GM19438 (cell line): ENCODE data around the gene RECQL.

Experiments
- ATAC-seq: cut with Tn5 transposase; IDR thresholded peaks from one replicate; pipeline ENCODE4 v1.9.1; 2021; ENCODE audit warnings: low read depth; ENCODE audit not compliant: unreplicated experiment

RECQL gene

GRCh38 chr12:21501258-21502163 is at the start of gene RECQL, which contains the start of gene GOLT1B:
Gene RECQL (minus strand): TSS chr12:21501635. CDS start chr12:21499570, 2,065 bp downstream.
Gene GOLT1B (plus strand): TSS chr12:21501789. CDS start chr12:21501924, 135 bp downstream.
- ATAC-seq = peak; percentile 98

- no peak for ATAC-seq
These were observed 46.0 kb upstream of the RECQL start for GRCh38 chr12:21547437-21547836.

- ATAC-seq = no peak
These were observed 45.3 kb upstream of the RECQL start for GRCh38 chr12:21546716-21547115.

- no peak for ATAC-seq
These were observed 44.1 kb upstream of the RECQL start for GRCh38 chr12:21545557-21545956.

GRCh38 chr12:21543151-21543550 is 41.7 kb upstream of the RECQL start:
- ATAC-seq = no peak

- ATAC-seq = no peak
These were observed 41.0 kb upstream of the RECQL start for GRCh38 chr12:21542403-21542802.

GRCh38 chr12:21541773-21542172 is 40.3 kb upstream of the RECQL start:
- no peak for ATAC-seq

- no peak for ATAC-seq
These were observed 38.4 kb upstream of the RECQL start for GRCh38 chr12:21539797-21540196.

- ATAC-seq = no peak
These were observed 36.7 kb upstream of the RECQL start for GRCh38 chr12:21538061-21538653.

GRCh38 chr12:21529456-21529855 is 28.0 kb upstream of the RECQL start:
- ATAC-seq = no peak

- ATAC-seq = no peak
These were observed 27.5 kb upstream of the RECQL start for GRCh38 chr12:21528953-21529352.

GRCh38 chr12:21527451-21528180 is 26.2 kb upstream of the RECQL start:
- peak; percentile 86 for ATAC-seq

- no peak for ATAC-seq
These were observed 25.4 kb upstream of the RECQL start for GRCh38 chr12:21526721-21527345.

GRCh38 chr12:21526053-21526452 is 24.6 kb upstream of the RECQL start, which contains the start of gene SPX:
Gene SPX (plus strand): TSS chr12:21526296. CDS start chr12:21526473, 177 bp downstream.
- ATAC-seq = no peak

GRCh38 chr12:21523148-21523547 is 21.7 kb upstream of the RECQL start:
- no peak for ATAC-seq

GRCh38 chr12:21521541-21521940 is 20.1 kb upstream of the RECQL start:
- ATAC-seq = no peak

- ATAC-seq = no peak
These were observed 17.0 kb upstream of the RECQL start for GRCh38 chr12:21518451-21518850.

GRCh38 chr12:21516281-21516680 is 14.8 kb upstream of the RECQL start:
- ATAC-seq = no peak

- ATAC-seq = peak; percentile 81
These were observed 8.3 kb upstream of the RECQL start for GRCh38 chr12:21509768-21510167.

- ATAC-seq = no peak
These were observed 6.4 kb upstream of the RECQL start for GRCh38 chr12:21507849-21508248.

- no peak for ATAC-seq
These were observed 4.5 kb upstream of the RECQL start for GRCh38 chr12:21505888-21506287.
